H1 (cell line): Measurements from ENCODE around the gene TMEM18. TPM values are rescaled to one million over a fixed set of nuclear protein-coding genes. Genes with fewer than 3 reads are reported as not detected.

Source experiments
- CTCF ChIA-PET: fragments of 300-600 bp; sonication (Branson Sonifier 250); formaldehyde crosslinking; loops from one replicate; lab custom pipeline; 2021; ENCODE audit not compliant: partially characterized antibody; lab: Charles Lee
- POLR2A ChIA-PET: fragments of 300-600 bp; sonication (Branson Sonifier 250); formaldehyde crosslinking; loops from one replicate; lab custom pipeline; 2021; ENCODE audit warnings: inconsistent platforms; ENCODE audit not compliant: partially characterized antibody; lab: Charles Lee
- DNase-seq, 2 experiments: peaks; one replicate each; pipeline versions ENCODE4 v3.0.0 to v3.0.0-alpha.2; 2010 to 2022; ENCODE audit warnings: low spot score in 2 of 2, low read depth in 1 of 2, mixed read lengths in 1 of 2
- FAIRE-seq: peaks from 2 replicates; lab custom pipeline; 2011; peaks lifted over from hg19 to GRCh38; lab: Jason Lieb, UNC
- H2AFZ ChIP-seq: 2 replicates; pipeline ENCODE4 v1.8.1; 2012; ENCODE audit warnings: low read length, inconsistent platforms
- H2AK5ac ChIP-seq: 2 replicates; pipeline ENCODE4 v1.6.1; 2013; ENCODE audit warnings: low read depth, low read length
- H2BK120ac ChIP-seq: replicated peaks from 2 replicates; pipeline ENCODE3; 2013; ENCODE audit warnings: low read depth, low read length, inconsistent platforms
- H2BK12ac ChIP-seq: 2 replicates; pipeline ENCODE4 v1.6.1; 2013; ENCODE audit warnings: low read depth, low read length
- H2BK15ac ChIP-seq: 2 replicates; pipeline ENCODE4 v1.6.1; 2013; ENCODE audit warnings: low read length
- H2BK20ac ChIP-seq: 2 replicates; pipeline ENCODE4 v1.6.1; 2013; ENCODE audit warnings: low read length
- H2BK5ac ChIP-seq: 2 replicates; pipeline ENCODE4 v1.6.1; 2013; ENCODE audit warnings: low read depth, low read length
- H3K14ac ChIP-seq: 2 replicates; pipeline ENCODE4 v1.6.1; 2013; ENCODE audit warnings: inconsistent platforms; ENCODE audit not compliant: insufficient read length
- H3K18ac ChIP-seq: 2 replicates; pipeline ENCODE4 v1.6.1; 2013; ENCODE audit warnings: low read length; ENCODE audit errors: extremely low read depth
- H3K23ac ChIP-seq: 2 replicates; pipeline ENCODE4 v1.6.1; 2013; ENCODE audit warnings: inconsistent platforms; ENCODE audit not compliant: insufficient read length
- H3K23me2 ChIP-seq: 2 replicates; pipeline ENCODE4 v1.6.1; 2013; ENCODE audit warnings: low read depth, low read length
- H3K27ac ChIP-seq: 2 replicates; pipeline ENCODE4 v1.6.1; 2011; ENCODE audit warnings: low read depth, low read length, inconsistent platforms
- H3K27me3 ChIP-seq, 4 experiments: replicated peaks in 1 of 4; 1 replicate in 1 of 4; 2 replicates in 3 of 4; pipeline versions ENCODE4 v1.6.1 to v1.8.1; 2011 to 2013; ENCODE audit warnings: low read length in 3 of 4, mild to moderate bottlenecking in 3 of 4, inconsistent platforms in 2 of 4, mixed read lengths in 2 of 4, moderate library complexity in 1 of 4; ENCODE audit not compliant: control insufficient read depth in 3 of 4, insufficient read depth in 3 of 4; ENCODE audit errors: extremely low read depth in 1 of 4
- H3K36me3 ChIP-seq, 4 experiments: 2 replicates each; pipeline versions ENCODE4 v1.6.1 to v1.8.1; 2011 to 2013; ENCODE audit warnings: mild to moderate bottlenecking in 4 of 4, low read length in 3 of 4, moderate library complexity in 2 of 4, control low read depth in 1 of 4, inconsistent platforms in 1 of 4; ENCODE audit not compliant: insufficient read depth in 4 of 4, control insufficient read depth in 2 of 4
- H3K4ac ChIP-seq: replicated peaks from 2 replicates; pipeline ENCODE3; 2013; ENCODE audit warnings: low read length, low read depth, mixed read lengths, inconsistent platforms; ENCODE audit not compliant: insufficient read length
- H3K4me1 ChIP-seq, 4 experiments: replicated peaks in 1 of 4; 1 replicate in 1 of 4; 2 replicates in 3 of 4; pipeline versions ENCODE4 v1.6.1 to v1.8.1; 2011 to 2013; ENCODE audit warnings: low read length in 3 of 4, inconsistent platforms in 2 of 4, mixed read lengths in 1 of 4; ENCODE audit not compliant: insufficient read depth in 4 of 4, control insufficient read depth in 3 of 4
- H3K4me2 ChIP-seq, 2 experiments: 2 replicates each; pipeline versions ENCODE4 v1.6.1 to v1.8.1; 2011 to 2013; ENCODE audit warnings: low read depth in 2 of 2, low read length in 2 of 2, control low read depth in 1 of 2, inconsistent platforms in 1 of 2, mild to moderate bottlenecking in 1 of 2; ENCODE audit not compliant: insufficient read depth in 1 of 2
- H3K4me3 ChIP-seq, 4 experiments: fragments of 200-600, 300-600 bp in 1 of 4; sonication (generic), shearing (Covaris generic), sonication (Bioruptor Twin) in 1 of 4; 2 replicates each; pipeline versions ENCODE4 v1.5.1 to v1.8.1; 2011 to 2016; ENCODE audit warnings: low read length in 4 of 4, low read depth in 3 of 4, control low read depth in 2 of 4, inconsistent platforms in 2 of 4, mild to moderate bottlenecking in 2 of 4, mixed read lengths in 1 of 4, moderate library complexity in 1 of 4; ENCODE audit not compliant: insufficient read depth in 2 of 4; ENCODE audit errors: extremely low read depth in 1 of 4
- H3K56ac ChIP-seq: replicated peaks from 2 replicates; pipeline ENCODE3; 2013; ENCODE audit warnings: low read depth, mild to moderate bottlenecking, mixed read lengths, low read length, inconsistent platforms; ENCODE audit not compliant: insufficient read length
- H3K79me1 ChIP-seq: 2 replicates; pipeline ENCODE4 v1.6.1; 2013; ENCODE audit warnings: low read depth, low read length, control low read depth
- H3K79me2 ChIP-seq, 2 experiments: 2 replicates each; pipeline versions ENCODE4 v1.6.1 to v1.8.1; 2012 to 2013; ENCODE audit warnings: low read length in 2 of 2, mild to moderate bottlenecking in 2 of 2, inconsistent platforms in 1 of 2; ENCODE audit not compliant: insufficient read depth in 2 of 2, control insufficient read depth in 1 of 2
- H3K9ac ChIP-seq, 4 experiments: replicated peaks in 1 of 4; 1 replicate in 1 of 4; 2 replicates in 3 of 4; pipeline versions ENCODE4 v1.6.1 to v1.8.1; 2011 to 2013; ENCODE audit warnings: low read depth in 3 of 4, low read length in 3 of 4, control low read depth in 2 of 4, mild to moderate bottlenecking in 2 of 4, moderate library complexity in 2 of 4, inconsistent platforms in 1 of 4; ENCODE audit errors: extremely low read depth in 1 of 4
- H3K9me3 ChIP-seq, 2 experiments: 2 replicates each; pipeline versions ENCODE4 v1.6.1 to v1.8.1; 2012 to 2013; ENCODE audit warnings: mild to moderate bottlenecking in 2 of 2, moderate library complexity in 2 of 2, control low read depth in 1 of 2, inconsistent platforms in 1 of 2, low read depth in 1 of 2, low read length in 1 of 2, mixed read lengths in 1 of 2; ENCODE audit not compliant: insufficient read depth in 2 of 2
- H4K20me1 ChIP-seq, 2 experiments: replicated peaks in 1 of 2; 2 replicates each; pipeline versions ENCODE3 to v1.8.1; 2011 to 2013; ENCODE audit warnings: inconsistent platforms in 2 of 2, low read length in 2 of 2, mild to moderate bottlenecking in 1 of 2; ENCODE audit not compliant: insufficient read depth in 2 of 2, control insufficient read depth in 1 of 2
- H4K5ac ChIP-seq: 2 replicates; pipeline ENCODE4 v1.6.1; 2013; ENCODE audit warnings: low read length, low read depth, mixed read lengths, inconsistent platforms; ENCODE audit not compliant: insufficient read length
- H4K8ac ChIP-seq: 2 replicates; pipeline ENCODE4 v1.8.0; 2013; ENCODE audit warnings: mild to moderate bottlenecking, moderate library complexity, low read length, inconsistent platforms; ENCODE audit not compliant: insufficient read depth; ENCODE audit errors: extremely low read depth
- H4K91ac ChIP-seq: replicated peaks from 2 replicates; pipeline ENCODE3; 2013; ENCODE audit warnings: low read length, mixed read lengths, inconsistent platforms; ENCODE audit not compliant: insufficient read length
- BRCA1 ChIP-seq: IDR thresholded peaks from 2 replicates; pipeline ENCODE4 v1.6.1; 2012; ENCODE audit warnings: low read depth, low read length, improper control_type of control experiment
- E2F6 ChIP-seq: IDR thresholded peaks from 2 replicates; pipeline ENCODE4 v1.6.1; 2012; ENCODE audit warnings: inconsistent platforms
- EZH2 ChIP-seq: fragments of 200-600 bp; sonication (generic); IDR thresholded peaks from 2 replicates; pipeline ENCODE4 v1.7.1; 2012; ENCODE audit warnings: low read depth, mild to moderate bottlenecking, moderate library complexity, low read length, inconsistent platforms; ENCODE audit not compliant: severe bottlenecking
- WGBS, 2 experiments: shearing (Covaris generic) in 1 of 2; methylation state at CpG; one replicate each; pipeline versions ENCODE4 v1.1.6 to v1.1.7; 2013 to 2015; ENCODE audit warnings: low lambda C conversion rate in 2 of 2, mixed read lengths in 2 of 2, inconsistent platforms in 1 of 2, low coverage in 1 of 2, missing lambda C conversion rate in 1 of 2; ENCODE audit not compliant: insufficient replicate concordance in 2 of 2, insufficient coverage in 1 of 2, insufficient read length in 1 of 2; ENCODE audit errors: extremely low coverage in 1 of 2, missing lambda C conversion rate in 1 of 2; 5-methylcytosine and 5-hydroxymethylcytosine counted together
- polyA plus RNA-seq, 7 experiments: library from polyadenylated mRNA; depleted of rRNA in 3 of 7; stranded (reverse) in 5 of 7; unstranded in 2 of 7; fragments of >200 nt in 5 of 7; fragments of 200-250 nt in 2 of 7; gene quantifications; 1 replicate in 5 of 7; 2 replicates in 1 of 7; 4 replicates in 1 of 7; pipeline versions ENCODE4 v1.2.1 to v1.2.3, GENCODE V29; 2011 to 2013; ENCODE audit warnings: missing spikeins in 2 of 7, mixed read lengths in 2 of 7
- total RNA-seq: library from RNA; stranded (reverse); fragmentation: NEBNext Ultra II Directional; extraction: Animal tissue kit (Norgen Biotek cat#: 25700); gene quantifications from 2 replicates; pipeline ENCODE4 v1.2.1, GENCODE V29; 2021

Gene TMEM18
- total and polyA plus RNA-seq, 2 of the 8 experiments (the other 6 are each of a cell fraction or from before 2014, with no cell fraction given), result 22.4 to 27.1 TPM

GRCh38 chr2:641872-642815 is 35.1 kb downstream of the TMEM18 start:
- Histone ChIP-seq H2BK5ac (no peak overlapping the region), H3K23me2 (no peaks in the 10 kb centered on the region; the same call in 1 of the 2 replicates), H3K79me2 (no peaks in the 10 kb centered on the region), H3K4me2 (no peak overlapping the region), H3K9ac (no peak overlapping the region), H2BK12ac (no peak overlapping the region), H3K23ac (no peak overlapping the region), H3K14ac (no peak overlapping the region), H3K79me1 (no peaks in the 10 kb centered on the region), H3K18ac (no peak overlapping the region), H3K27me3 (peaks cover 0 to 2% (median 0%) of the 10 kb centered on the region in 4 experiments; a peak in 3 of 7 replicates), H3K4ac (no peak overlapping the region), H3K9me3 (peaks cover 2 to 5% of the 10 kb centered on the region in 2 experiments; a peak in 3 of 4 replicates), H2BK15ac (no peak overlapping the region), H2BK20ac (no peak overlapping the region), H4K91ac (no peak overlapping the region), H3K56ac (no peak overlapping the region), H2BK120ac (no peak overlapping the region), H3K27ac (no peak overlapping the region), H4K20me1 (no peaks in the 10 kb centered on the region), H4K8ac (no peak overlapping the region), H4K5ac (no peak overlapping the region), H3K4me3 (no peak overlapping the region), H2AK5ac (no peak overlapping the region), H2AFZ (no peak overlapping the region), H3K4me1 (no peaks in the 10 kb centered on the region), H3K36me3 (no peaks in the 10 kb centered on the region)
- WGBS, 2 experiments, result 89% methylated on average over 35 of the region's 35 CpGs; no CpG with 5 or more reads in 1 of the 2 experiments
- POLR2A ChIA-PET, result interaction anchor here (0.6 kb wide), 1 partner anchor 25 kb away, joined by 3 read pairs; no protein-coding TSS in a partner anchor
- FAIRE-seq (no peak), DNase-seq (peak in 1 of 2 experiments; percentile 30)
- no peak for TF ChIP-seq EZH2
- TF ChIP-seq BRCA1, result no peak
- 0 out of 2 replicates have a peak, but pooled peaks have one; percentile 22 for TF ChIP-seq E2F6
- CTCF ChIA-PET, result interaction anchor here (0.6 to 2.2 kb wide), 4 partner anchors 24 to 113 kb away, joined by 3 to 8 read pairs (median 4); no protein-coding TSS in a partner anchor
